Measurements from ENCODE around the gene OLFM1.

Gene OLFM1

DNA sequence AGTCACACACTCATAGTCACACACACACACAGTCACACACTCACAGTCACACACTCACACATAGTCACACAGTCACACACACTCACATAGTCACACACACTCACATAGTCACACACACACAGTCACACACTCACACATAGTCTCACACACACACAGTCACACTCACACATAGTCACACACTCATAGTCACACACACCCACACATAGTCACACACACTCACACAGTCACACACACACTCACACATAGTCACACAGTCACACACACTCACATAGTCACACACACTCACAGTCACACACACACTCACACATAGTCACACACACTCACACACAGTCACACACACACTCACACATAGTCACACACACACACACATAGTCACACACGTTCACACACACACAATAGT lies 4.1 kb downstream of the OLFM1 start:
- no peak for FAIRE-seq

DNA sequence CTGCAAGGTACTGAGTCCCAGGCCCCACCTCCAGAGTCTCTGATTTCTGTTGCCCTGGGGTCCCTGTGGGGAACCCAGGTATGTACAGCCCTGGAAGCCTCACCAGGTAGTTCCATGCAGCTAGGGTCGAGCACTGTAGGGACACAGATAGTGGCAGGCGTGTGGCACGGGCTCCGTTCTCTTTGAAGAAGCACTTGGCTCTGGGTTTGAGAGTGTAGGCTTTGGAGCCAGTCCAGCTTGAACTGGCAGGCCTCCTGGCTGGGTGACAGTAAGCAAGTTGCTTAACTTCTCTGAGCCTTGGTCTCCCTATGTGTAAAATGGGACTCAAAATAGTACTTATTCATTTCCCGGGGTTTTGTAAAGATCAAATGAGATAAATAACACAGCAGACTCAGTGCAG lies 5.6 kb downstream of the OLFM1 start:
- FAIRE-seq = no peak

DNA sequence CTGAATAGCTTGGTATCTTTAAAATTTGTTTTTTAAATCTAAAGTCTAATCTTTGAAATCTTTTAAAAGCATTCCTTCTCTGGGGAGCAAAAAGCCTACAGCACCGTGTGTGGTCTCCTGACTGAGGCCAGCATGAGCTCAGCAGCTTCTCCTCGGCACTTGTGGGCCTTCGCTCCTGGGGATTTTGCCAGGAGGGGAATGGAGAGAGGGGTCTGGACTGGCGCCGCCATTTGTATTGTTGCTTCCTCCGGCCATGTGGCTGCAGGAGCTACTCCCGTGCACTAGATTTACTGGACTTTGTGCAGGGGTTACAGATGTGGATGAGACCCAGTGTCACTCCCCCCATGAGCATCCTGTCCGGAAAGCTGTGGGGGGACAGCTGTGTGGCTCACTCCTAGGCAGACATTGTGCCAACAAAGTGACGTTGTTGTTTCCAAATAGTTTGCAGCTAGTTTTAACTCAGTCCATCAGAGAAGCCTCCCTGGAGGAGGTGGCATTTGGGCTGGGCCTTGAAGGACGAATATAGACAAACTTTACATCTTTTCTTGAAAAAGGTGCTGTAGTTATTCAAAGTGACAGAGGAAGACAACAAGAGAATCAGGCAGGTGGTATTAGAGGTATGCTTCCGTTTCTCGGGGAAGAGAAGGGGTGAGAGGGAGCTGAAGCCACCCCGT lies 6.6 kb downstream of the OLFM1 start:
- FAIRE-seq = no peak

DNA sequence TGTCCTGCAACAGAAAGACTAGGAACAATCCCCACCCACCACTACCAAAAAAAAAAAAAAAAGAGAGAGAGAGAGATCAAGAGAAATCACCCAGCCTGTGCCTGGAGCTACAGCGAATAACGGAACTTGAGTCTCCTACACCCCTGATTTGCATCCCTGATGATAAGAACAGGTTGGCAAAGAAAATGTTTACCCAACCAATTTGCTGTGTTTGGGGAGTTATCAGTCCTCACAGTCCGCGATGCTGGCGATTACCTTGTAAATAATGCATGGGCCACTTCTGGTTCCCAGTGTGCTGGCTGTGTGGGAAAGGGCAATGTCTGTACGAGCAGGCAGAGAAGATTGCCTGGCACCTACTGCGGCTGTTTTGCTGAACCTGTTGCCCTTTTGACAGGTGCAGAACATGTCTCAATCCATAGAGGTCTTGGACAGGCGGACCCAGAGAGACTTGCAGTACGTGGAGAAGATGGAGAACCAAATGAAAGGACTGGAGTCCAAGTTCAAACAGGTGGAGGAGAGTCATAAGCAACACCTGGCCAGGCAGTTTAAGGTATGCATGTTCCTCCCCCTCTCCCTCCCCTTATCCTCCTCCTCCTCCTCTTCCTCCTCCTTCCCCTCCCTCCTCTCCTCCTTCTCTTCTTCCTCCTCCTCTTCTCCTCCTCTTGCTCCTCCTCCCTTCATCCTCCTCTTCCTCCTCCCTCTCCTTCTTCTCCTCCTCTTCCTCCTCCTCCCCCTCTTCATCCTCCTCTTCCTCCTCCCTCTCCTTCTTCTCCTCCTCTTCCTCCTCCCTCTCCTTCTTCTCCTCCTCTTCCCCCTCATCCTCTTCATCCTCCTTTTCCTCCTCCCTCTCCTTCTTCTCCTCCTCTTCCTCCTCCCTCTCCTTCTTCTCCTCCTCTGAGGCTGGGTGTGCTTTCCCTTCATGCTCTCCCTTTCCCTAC lies 8.3 kb downstream of the OLFM1 start:
- no peak for FAIRE-seq

DNA sequence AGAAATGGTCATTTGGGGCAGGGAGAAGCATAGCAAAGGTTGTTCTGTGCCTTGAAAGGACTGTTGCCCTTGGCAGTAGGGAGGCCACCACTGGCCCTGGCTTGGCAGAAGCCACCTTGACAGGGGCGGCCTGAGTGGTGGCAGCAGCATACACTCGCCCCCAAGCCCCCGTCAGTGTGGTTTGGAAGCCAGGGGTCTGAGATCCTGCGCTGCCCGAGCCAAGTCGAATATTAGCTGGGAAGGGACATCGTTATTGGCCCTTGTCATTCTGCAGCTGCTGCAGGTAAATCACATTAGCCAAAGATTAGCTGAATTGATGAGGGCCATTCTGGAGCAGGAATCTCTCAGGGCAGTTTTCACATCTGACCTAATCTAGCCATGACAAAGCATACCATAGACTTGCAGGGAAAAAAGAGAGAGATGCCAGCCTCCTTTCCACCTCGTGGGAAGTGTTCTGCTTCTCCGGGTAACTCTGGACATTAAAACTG lies 9.0 kb downstream of the OLFM1 start:
- no peak for FAIRE-seq

DNA sequence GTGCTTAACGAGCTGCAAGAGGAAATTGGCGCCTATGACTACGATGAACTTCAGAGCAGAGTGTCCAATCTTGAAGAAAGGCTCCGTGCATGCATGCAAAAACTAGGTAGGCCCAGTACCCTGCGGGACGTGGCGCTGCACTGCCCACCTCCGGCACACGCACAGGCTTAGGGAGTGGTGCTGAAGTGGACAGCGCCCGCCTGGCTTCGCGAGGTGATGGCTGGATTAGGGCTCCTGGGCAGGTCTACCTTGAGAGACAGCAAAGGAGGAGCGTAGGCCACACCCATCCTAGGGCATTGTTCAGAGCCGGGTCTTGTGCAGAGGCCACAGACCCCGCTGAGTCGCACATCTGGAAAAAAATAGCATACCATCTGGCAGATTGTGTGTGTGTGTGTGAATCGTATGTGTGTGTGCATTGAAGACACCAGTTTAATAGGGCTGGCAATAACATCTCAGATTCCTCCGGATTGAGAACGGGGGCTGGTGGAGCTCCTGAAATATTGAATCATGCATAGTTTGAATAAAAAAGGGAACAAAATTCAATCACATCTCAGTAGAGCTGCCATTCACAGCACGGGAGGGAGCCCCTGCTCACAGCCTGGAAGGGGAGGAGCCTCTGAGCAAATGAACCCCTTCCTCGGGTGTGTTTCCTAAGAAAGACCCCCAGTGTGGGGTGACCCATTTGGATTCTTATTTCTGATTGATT lies 11.1 kb downstream of the OLFM1 start:
- no peak for FAIRE-seq

DNA sequence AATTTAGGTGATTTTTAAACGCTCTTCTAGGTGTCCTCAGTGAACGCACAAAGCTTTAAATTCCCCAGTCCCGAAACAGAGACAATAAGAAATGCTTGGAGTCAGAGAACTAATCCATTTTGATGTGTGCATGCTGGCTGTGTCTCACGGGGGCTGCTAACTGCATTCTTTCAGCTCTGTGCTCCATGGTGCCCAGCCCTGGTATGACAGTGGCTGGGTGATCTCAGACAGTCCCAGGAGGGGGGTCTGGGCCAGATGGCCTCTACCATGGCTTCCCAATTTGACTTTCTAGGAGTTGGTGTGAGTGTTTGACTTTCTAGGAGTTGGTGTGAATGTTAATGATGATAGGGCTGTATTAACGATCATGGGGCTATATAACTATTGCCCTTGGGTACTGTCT lies 12.1 kb downstream of the OLFM1 start:
- no peak for FAIRE-seq

DNA sequence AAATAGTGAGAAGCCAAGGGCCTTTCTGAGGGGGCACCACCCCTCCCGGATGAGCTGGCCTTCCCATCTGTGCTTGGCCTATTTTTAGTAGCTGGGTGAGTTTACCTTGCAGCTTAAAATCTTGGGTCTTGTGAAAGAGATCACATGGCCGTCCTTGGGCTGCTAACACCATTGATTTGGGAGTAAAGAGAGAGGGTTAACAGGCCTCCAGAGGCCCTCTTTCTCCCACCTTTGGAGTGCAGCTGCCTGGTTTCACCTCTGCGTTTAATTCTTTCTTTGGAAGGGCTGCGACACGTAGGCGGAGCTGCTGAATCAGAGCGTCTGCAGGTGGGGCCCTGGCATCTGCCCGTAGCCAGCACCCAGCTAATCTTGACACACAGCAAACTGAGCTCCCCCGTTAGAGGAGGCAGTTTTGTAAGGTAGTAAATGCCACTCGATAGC lies 12.8 kb downstream of the OLFM1 start:
- FAIRE-seq = no peak

DNA sequence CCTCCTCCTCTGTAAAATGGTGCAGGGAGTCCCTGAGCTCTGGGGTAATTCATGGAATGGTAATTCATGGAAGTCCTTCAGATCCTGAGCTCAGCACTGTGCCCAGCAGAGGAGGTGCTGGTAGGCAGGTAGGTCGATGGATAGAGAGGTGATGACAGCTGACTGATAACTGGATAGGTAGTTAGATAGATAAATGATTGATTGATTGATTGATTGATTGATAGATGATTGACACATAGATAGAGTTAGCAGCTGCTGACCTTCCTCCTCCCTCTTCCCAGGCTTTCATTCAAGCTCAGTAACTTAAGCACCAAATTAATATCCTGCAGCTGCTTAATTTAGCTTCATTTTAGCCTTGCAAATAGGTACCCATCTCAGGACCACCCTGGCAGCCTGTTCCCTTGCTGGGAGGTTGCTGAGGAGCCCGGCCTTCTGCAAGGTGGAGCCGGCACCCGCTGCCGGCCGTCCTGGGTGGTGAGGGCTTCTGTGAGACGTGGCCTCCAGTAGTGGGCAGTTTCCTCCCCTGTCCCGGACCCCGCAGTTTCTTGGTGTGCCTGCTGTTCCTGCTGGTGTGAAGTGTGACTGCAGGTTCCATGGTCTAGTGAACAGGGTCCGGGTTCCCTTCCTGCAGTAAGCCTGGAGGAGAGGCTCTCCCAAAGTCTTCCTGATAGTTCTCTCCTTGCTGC lies 13.4 kb downstream of the OLFM1 start:
- FAIRE-seq = no peak

DNA sequence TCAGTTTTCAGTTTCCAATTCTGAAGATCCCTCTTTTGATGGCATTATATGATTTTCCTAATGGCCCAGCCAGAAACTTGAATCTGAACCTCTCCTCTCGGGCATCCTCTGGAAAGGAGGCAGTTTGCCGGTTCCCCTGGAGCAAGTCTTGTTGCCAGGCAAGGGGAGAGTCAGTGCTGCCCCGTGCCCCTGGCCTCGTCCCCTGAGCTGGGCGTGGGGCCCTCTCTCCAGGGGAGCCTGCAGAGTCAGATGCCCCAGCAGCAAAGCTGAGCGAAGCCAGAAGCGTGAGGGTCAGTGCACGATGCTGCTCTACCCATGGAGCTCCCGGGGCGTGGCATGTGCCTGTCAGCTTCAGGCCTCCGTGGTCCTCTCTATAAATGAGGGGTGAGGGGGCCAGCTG lies 14.0 kb downstream of the OLFM1 start:
- no peak for FAIRE-seq

DNA sequence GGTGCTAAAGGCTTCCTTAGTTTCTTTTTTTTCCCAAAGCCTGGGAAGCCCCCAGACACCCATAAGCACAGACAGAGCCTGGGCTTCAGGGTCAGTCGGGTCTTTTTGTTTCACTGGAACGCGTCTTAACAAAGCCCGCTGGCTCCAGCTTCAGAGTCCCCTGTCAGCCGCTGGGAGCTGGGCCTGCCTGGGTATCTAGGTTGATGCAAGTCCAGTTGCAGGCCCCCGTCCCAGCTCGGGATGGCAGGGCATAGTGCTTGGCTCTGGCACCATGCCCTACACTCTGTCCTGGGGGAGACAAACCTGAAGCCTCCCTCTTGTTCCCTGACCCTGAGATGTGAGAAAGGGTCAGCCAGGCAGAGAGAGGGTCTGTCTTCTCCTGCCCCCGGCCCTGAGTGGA lies 14.5 kb downstream of the OLFM1 start:
- no peak for FAIRE-seq

DNA sequence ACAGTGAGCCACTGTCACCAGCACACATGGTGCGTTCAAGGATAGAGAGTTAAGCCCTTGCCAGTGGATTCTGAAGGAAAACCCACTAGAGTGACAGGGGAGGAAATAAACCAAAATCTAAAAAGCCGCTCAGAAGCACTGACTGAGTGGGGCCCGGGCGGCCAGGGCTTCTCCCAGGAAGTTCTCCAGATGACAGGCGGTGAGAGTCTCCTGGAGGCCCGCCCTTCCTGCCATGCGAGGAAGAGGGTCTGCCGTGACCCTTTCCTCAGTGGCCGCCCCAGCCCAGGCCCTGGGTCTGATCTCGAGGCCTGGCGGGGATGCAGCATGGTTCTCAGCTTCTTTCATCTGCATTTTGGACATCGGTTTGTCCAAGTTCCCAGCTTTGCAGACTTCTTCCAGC lies 14.9 kb downstream of the OLFM1 start:
- FAIRE-seq = no peak

DNA sequence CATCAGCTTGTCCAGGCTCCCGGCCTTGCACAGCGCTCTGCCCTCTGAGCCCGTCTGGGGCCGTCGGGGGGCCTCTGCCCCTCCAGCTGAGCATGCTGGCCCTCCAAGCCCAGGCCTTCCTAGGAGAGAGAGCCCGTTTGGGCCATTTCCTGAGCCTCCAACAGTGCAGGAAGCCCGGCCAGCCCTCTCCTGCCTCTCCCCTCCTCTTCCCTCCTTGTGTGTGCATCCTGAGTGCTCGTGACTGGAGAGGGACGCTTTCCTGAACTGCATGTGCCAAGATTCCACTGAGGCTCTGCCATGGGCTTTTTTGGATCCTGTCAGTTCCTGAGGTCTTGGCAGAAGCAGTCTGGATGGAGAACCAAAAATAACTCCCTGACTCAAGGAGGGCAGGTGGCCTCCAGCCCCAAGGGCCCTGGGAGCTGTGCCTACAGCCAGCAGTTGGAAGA lies 15.6 kb downstream of the OLFM1 start:
- no peak for FAIRE-seq

DNA sequence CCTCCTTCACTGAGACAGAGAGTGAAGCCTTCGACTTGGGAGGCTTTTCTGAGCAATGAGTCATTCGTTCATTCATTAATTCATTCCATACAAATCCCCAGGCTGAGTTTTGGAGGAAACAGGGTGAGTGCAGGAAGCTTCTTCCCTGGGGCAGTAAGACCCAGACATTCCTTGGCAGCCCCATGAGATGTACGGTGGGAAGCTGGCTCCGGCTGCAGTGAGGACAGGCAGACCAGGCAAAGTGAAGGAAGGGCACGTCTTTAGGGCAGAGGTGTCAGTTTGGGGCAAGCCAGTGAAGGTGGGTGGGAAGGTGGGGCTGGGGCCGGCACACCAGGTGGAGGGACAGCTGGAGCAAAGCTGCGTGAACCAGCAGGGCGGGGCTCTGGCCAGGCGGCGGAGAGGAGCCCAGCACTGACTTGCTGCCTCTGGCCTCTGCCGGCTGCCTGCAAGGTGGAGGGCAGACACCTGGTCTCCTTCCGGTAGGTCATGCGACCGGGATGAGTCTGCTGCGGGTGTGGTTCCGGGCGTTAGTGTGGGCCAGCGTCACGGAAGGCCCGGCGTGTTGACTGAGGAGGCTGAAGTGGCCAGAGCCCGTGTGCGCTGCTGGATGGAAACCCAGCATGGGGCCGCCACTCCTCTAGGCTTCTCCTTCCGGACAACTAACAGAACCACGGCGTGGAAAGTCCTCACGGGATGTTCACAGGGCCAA lies 16.6 kb downstream of the OLFM1 start:
- FAIRE-seq = no peak

DNA sequence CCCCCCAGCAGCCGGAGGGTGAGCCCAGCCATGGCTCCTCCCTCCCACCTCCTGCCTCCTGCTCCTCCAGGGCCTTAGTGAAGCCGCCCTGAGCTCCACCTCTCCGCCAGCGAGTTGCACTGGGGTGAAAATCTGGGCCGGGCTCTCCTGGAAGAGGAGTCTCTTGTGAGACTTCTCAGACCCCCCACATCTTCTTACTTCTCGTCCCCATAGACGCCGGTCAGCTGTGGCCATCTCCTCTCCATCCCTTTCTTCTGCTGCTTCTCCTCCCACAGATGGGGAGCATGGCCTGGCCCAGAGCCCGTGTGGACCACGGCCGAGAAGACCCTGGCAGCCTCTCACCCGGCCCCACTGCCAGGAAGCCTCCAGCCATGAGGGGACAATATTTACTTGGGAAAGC lies 17.3 kb downstream of the OLFM1 start:
- no peak for FAIRE-seq

DNA sequence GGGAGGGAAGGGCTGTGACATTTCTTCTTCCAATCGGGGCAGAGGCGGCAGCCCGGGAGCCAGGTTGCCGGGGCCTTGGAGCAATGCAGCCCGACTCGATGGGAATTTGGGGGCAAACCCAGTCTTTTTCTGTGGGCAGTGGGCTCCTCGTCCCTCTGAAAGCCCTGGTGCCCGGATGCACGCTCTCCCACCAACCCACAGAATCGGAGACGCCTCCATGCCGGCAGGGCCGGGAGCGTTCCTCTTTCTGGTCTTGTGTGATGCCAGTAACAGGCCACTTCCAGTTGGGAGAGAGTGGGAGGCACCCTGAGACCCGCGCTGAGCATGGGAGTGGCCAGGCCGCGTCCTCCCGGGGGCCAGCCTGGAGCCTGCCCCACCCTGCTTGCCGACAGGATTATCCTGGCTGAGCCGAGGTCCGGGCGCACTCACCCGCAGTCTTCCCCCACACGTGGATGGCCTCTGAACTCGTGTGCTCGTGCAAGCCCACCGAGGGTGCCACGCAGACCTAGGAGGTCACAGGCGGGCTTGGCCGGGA lies 17.8 kb downstream of the OLFM1 start:
- no peak for FAIRE-seq

DNA sequence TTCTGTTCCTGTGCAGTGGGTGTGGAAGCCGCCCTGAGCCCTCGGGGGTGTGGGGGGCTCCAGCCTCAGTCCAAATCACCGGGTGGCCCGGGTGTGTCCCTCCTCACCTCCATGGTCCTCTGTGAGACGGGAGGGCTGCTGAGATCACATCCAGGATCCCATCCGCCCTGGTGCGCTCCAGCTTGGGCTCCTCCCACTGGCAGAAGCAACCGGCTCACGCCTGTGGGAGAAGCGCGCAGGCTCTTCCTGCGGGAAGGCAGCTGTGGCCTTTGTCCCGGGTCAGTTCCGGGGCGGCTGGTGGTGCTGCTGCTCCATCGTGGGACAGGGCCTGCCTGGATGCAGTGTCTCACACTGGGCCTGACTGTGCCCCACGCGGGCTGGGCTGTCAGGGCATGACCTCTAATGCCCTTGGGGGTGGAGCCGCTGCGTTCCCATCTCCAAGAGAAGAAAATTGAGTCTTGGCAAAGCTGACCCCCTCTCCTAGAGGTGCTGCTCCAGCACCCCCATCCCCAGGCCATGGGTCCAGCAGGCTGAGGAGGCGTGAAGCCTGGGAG lies 18.5 kb downstream of the OLFM1 start:
- FAIRE-seq = no peak

DNA sequence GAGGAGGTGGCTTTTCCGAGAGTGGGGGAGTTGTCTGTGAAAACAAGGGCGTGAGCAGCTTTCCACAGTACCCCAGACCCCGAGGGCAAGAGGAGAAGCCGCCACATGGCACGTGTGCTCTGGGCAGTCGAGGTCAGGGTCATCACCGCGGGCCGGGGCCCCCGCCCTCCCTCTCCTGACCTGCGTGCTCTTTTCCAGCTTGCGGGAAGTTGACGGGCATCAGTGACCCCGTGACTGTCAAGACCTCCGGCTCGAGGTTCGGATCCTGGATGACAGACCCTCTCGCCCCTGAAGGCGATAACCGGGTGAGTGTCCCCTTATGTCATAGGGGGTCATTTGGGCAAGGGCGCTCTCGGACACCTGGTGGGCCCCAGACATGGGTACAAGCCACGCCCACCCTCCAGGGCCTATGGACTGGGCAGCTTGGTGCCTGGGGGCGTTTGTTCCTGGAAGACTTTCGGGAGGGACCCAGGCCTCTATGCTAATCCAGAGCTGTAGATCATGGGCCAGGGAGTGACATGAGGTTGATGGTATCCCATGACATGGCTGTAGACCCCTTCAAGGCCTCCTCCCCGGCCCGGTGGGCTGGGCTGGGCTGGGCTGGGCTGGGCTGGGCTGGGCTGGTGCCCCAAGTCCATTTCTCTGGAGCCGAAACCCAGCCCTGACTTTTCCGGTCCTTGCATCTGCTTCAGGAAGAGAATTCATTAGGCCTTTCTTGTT lies 19.2 kb downstream of the OLFM1 start:
- no peak for FAIRE-seq

DNA sequence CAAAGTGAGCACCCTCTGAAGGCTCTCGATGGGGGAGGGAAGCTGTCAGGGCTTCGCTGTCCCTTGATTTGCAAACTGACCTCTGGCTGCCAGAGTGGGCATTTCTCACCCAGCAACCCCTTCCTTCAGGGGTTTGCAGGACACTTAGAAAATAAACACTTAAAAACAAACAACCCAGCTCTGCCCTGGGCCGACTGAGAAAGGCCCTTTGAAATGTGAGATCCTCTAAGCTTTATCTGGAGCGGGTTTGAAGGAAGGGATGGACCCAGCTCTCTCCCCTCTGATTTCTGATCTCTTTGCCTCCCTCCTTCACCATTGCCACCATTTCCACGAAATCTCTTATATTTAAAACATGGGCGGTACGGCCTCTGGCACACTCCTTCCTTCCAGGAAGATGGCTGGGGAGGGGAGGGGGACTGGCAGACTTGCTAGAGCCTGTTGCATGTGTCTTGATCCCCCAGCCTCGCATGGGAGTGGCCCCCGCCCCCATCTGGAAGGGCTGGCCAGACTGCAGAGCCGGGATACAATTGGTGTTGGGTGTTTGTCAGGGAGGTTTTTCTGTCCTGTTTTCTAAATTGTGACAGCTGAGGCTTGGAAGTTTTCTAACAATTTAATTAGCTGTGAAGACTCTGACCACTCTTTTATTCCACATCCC lies 20.2 kb downstream of the OLFM1 start:
- no peak for FAIRE-seq

DNA sequence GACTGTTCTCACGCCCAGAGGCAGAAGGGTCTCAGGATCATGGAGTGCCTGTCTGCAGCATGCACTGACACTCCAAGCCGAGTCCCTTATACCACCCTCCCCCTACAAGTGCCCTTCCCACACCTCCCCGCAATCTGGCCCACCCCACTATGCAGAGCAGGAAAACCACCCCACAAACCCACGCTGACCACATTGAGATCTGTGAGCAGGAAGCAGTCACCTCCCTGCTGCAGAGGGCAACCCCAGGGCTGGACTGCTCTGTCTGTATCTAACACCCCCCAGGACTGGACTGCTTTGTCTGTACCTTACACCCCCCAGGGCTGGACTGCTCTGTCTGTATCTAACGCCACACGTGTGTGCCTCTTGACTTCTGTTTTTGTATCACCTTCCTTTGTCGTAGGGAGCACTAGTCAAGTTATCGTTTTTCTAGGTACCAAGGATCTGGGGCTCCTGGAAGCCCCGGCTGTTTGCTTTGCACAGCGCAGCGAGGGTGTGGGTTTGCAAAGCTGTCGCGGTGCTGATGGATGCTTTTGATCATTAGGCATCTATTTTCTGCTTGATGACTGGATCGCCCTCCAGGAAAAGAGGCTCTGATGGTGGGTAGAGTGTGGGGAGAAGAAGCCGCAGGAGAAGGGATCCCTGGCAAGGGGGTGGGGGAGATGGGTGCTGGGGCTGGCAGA lies 21.5 kb downstream of the OLFM1 start:
- no peak for FAIRE-seq

Measured in A204.1 (cell line).